Measurements from ENCODE around the gene TPO. TPM values are rescaled to one million over a fixed set of nuclear protein-coding genes. Genes with fewer than 3 reads are reported as not detected.

Gene TPO
- polyA plus RNA-seq, 3 donors: not detected

- no peak overlapping the region for H2AFZ ChIP-seq (ENCODE audit: insufficient read depth, low read depth, low read length, poor library complexity, severe bottlenecking)
- DNase-seq: no peak
- TF ChIP-seq, protein P1, sequence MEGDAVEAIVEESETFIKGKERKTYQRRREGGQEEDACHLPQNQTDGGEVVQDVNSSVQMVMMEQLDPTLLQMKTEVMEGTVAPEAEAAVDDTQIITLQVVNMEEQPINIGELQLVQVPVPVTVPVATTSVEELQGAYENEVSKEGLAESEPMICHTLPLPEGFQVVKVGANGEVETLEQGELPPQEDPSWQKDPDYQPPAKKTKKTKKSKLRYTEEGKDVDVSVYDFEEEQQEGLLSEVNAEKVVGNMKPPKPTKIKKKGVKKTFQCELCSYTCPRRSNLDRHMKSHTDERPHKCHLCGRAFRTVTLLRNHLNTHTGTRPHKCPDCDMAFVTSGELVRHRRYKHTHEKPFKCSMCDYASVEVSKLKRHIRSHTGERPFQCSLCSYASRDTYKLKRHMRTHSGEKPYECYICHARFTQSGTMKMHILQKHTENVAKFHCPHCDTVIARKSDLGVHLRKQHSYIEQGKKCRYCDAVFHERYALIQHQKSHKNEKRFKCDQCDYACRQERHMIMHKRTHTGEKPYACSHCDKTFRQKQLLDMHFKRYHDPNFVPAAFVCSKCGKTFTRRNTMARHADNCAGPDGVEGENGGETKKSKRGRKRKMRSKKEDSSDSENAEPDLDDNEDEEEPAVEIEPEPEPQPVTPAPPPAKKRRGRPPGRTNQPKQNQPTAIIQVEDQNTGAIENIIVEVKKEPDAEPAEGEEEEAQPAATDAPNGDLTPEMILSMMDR (IDR thresholded peaks at IDR 0.05): no peak
Observed at GRCh38 chr2:1585635-1586034, 172.4 kb downstream of the TPO start.

GRCh38 chr2:1586251-1586922 is 173.1 kb downstream of the TPO start:
- H3K27me3 Mint-ChIP-seq (ENCODE audit: low read depth in 3 of 3): peaks cover 0 to 15% (median 8%) of the 10 kb centered on the region in 3 donors
- H3K79me2 ChIP-seq (ENCODE audit: insufficient read depth, low read length): no peaks in the 10 kb centered on the region
- H3K9ac ChIP-seq (ENCODE audit: insufficient read depth, low read length, poor library complexity, severe bottlenecking): no peak overlapping the region
- H3K4me3 ChIP-seq (replicated peaks in 1 of 3; ENCODE audit: low read depth in 2 of 3, low read length in 3 of 3): no peak overlapping the region
- H3K36me3 Mint-ChIP-seq: no peaks in the 10 kb centered on the region
- DNase-seq: no peak
- intact Hi-C loops (cut with micrococcal nuclease): no loop called here
- H3K9me3 ChIP-seq (replicated peaks in 1 of 2; ENCODE audit: control insufficient read depth in 1 of 2, insufficient read depth in 1 of 2, low read length in 2 of 2): no peaks in the 10 kb centered on the region
- H3K4me1 Mint-ChIP-seq: no peaks in the 10 kb centered on the region
- H3K27ac Mint-ChIP-seq: no peak overlapping the region
- no peaks in the 10 kb centered on the region for H4K20me1 ChIP-seq (ENCODE audit: insufficient read depth, low read length)
- H3K9me3 Mint-ChIP-seq: no peaks in the 10 kb centered on the region
- H3K27me3 ChIP-seq (ENCODE audit: control insufficient read depth in 2 of 2, insufficient read depth in 2 of 2, low read length in 2 of 2): no peaks in the 10 kb centered on the region
- H2AFZ ChIP-seq (ENCODE audit: insufficient read depth, low read depth, low read length, poor library complexity, severe bottlenecking): no peak overlapping the region
- H3K36me3 ChIP-seq (replicated peaks in 1 of 2; ENCODE audit: control insufficient read depth in 1 of 2, insufficient read depth in 2 of 2, low read length in 2 of 2): no peaks in the 10 kb centered on the region
- 82% methylated on average over 11 of the region's 14 CpGs for WGBS (ENCODE audit: insufficient coverage)
- TF ChIP-seq, protein P1 (IDR thresholded peaks at IDR 0.05): no peak
- H3K4me3 Mint-ChIP-seq: no peak overlapping the region
- no peaks in the 10 kb centered on the region for H3K4me1 ChIP-seq (ENCODE audit: control insufficient read depth in 1 of 2, insufficient read depth in 2 of 2, low read length in 2 of 2)
- H3K27ac ChIP-seq (ENCODE audit: low read depth in 1 of 2, low read length in 2 of 2): no peak overlapping the region
- no peak overlapping the region for H3K4me2 ChIP-seq (replicated peaks; ENCODE audit: extremely low read depth, low read length, poor library complexity, severe bottlenecking)

More at GRCh38 chr2:1585635-1586034, 172.4 kb downstream of the TPO start:
- Histone ChIP-seq H3K4me3 (replicated peaks in 1 of 3; ENCODE audit: low read depth in 2 of 3, low read length in 3 of 3) (no peak overlapping the region), H3K9ac (ENCODE audit: insufficient read depth, low read length, poor library complexity, severe bottlenecking) (no peak overlapping the region), H3K4me1 (ENCODE audit: control insufficient read depth in 1 of 2, insufficient read depth in 2 of 2, low read length in 2 of 2) (no peaks in the 10 kb centered on the region), H4K20me1 (ENCODE audit: insufficient read depth, low read length) (no peaks in the 10 kb centered on the region), H3K27me3 (ENCODE audit: control insufficient read depth in 2 of 2, insufficient read depth in 2 of 2, low read length in 2 of 2) (no peaks in the 10 kb centered on the region), H3K9me3 (replicated peaks in 1 of 2; ENCODE audit: control insufficient read depth in 1 of 2, insufficient read depth in 1 of 2, low read length in 2 of 2) (no peaks in the 10 kb centered on the region), H3K36me3 (replicated peaks in 1 of 2; ENCODE audit: control insufficient read depth in 1 of 2, insufficient read depth in 2 of 2, low read length in 2 of 2) (no peaks in the 10 kb centered on the region), H3K27ac (ENCODE audit: low read depth in 1 of 2, low read length in 2 of 2) (no peak overlapping the region), H3K4me2 (replicated peaks; ENCODE audit: extremely low read depth, low read length, poor library complexity, severe bottlenecking) (no peak overlapping the region), H3K79me2 (ENCODE audit: insufficient read depth, low read length) (no peaks in the 10 kb centered on the region)
- H3K4me3 Mint-ChIP-seq: no peak overlapping the region
- no peaks in the 10 kb centered on the region for H3K9me3 Mint-ChIP-seq
- peaks cover 0 to 10% (median 3%) of the 10 kb centered on the region in 3 donors for H3K27me3 Mint-ChIP-seq (ENCODE audit: low read depth in 3 of 3)
- H3K4me1 Mint-ChIP-seq: no peaks in the 10 kb centered on the region
- H3K36me3 Mint-ChIP-seq: no peaks in the 10 kb centered on the region
- intact Hi-C loops (cut with micrococcal nuclease): no loop called here
- WGBS (ENCODE audit: insufficient coverage): 93% methylated on average over 16 of the region's 17 CpGs
- no peak overlapping the region for H3K27ac Mint-ChIP-seq

Measured in CD14-positive monocyte (primary cell).